Fibroblast of pulmonary artery (primary cell): ENCODE data around the gene REN.

Experiments used
- DNase-seq: peaks from one replicate; pipeline ENCODE4 v3.0.0-alpha.2; 2010; ENCODE audit warnings: low read depth
- H3K4me3 ChIP-seq: replicated peaks from 2 replicates; pipeline ENCODE4 v1.5.1; 2011; ENCODE audit warnings: low read depth, mild to moderate bottlenecking, control low read depth, low read length, moderate library complexity
- CTCF ChIP-seq: IDR thresholded peaks from 2 replicates; pipeline ENCODE4 v1.5.1; 2011; ENCODE audit warnings: mild to moderate bottlenecking, control low read depth, low read length, inconsistent platforms; ENCODE audit errors: missing control alignments

The REN gene

GRCh38 chr1:204136814-204137213 lies 29.3 kb downstream of the REN start:
- no peak for TF ChIP-seq CTCF
- no peak for DNase-seq
- H3K4me3 ChIP-seq: no peak overlapping the region

GRCh38 chr1:204134103-204134502 lies 32.0 kb downstream of the REN start:
- no peak overlapping the region for H3K4me3 ChIP-seq
- no peak for TF ChIP-seq CTCF
- no peak for DNase-seq

GRCh38 chr1:204132718-204133117 lies 33.4 kb downstream of the REN start:
- no peak for TF ChIP-seq CTCF
- DNase-seq: no peak
- no peak overlapping the region for H3K4me3 ChIP-seq

- no peak for TF ChIP-seq CTCF
- no peak for DNase-seq
These were observed 34.2 kb downstream of the REN start for GRCh38 chr1:204131978-204132377.

GRCh38 chr1:204130981-204131892 lies 34.9 kb downstream of the REN start:
- peak; percentile 6 for TF ChIP-seq CTCF
- no peak overlapping the region for H3K4me3 ChIP-seq
- DNase-seq: peak; percentile 86

More at GRCh38 chr1:204131978-204132377, 34.2 kb downstream of the REN start:
- no peak overlapping the region for H3K4me3 ChIP-seq

GRCh38 chr1:204130178-204130577 lies 36.0 kb downstream of the REN start:
- no peak for TF ChIP-seq CTCF
- DNase-seq: no peak
- H3K4me3 ChIP-seq: no peak overlapping the region
